ENCODE data around the gene ASF1A. TPM values are rescaled to one million over a fixed set of nuclear protein-coding genes. Genes with fewer than 3 reads are reported as not detected.

Gene ASF1A
- total and polyA plus RNA-seq, 2 experiments from 2014 or later: 25.4 to 72.2 TPM

- no peak for TF ChIP-seq ZNF462 (CRISPR knock-in tag; IDR thresholded peaks at IDR 0.05)
- no peak for TF ChIP-seq POLR2AphosphoS5 (IDR thresholded peaks at IDR 0.05; ENCODE audit: low read depth)
- no peak for TF ChIP-seq JUNB (IDR thresholded peaks at IDR 0.05; ENCODE audit: unreplicated experiment)
- TF ChIP-seq, protein P1, sequence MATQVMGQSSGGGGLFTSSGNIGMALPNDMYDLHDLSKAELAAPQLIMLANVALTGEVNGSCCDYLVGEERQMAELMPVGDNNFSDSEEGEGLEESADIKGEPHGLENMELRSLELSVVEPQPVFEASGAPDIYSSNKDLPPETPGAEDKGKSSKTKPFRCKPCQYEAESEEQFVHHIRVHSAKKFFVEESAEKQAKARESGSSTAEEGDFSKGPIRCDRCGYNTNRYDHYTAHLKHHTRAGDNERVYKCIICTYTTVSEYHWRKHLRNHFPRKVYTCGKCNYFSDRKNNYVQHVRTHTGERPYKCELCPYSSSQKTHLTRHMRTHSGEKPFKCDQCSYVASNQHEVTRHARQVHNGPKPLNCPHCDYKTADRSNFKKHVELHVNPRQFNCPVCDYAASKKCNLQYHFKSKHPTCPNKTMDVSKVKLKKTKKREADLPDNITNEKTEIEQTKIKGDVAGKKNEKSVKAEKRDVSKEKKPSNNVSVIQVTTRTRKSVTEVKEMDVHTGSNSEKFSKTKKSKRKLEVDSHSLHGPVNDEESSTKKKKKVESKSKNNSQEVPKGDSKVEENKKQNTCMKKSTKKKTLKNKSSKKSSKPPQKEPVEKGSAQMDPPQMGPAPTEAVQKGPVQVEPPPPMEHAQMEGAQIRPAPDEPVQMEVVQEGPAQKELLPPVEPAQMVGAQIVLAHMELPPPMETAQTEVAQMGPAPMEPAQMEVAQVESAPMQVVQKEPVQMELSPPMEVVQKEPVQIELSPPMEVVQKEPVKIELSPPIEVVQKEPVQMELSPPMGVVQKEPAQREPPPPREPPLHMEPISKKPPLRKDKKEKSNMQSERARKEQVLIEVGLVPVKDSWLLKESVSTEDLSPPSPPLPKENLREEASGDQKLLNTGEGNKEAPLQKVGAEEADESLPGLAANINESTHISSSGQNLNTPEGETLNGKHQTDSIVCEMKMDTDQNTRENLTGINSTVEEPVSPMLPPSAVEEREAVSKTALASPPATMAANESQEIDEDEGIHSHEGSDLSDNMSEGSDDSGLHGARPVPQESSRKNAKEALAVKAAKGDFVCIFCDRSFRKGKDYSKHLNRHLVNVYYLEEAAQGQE (IDR thresholded peaks at IDR 0.05; ENCODE audit: unreplicated experiment): no peak
- no peak for TF ChIP-seq CTCF (conservative IDR thresholded peaks at IDR 0.05; ENCODE audit: low read depth in 2 of 2)
- TF ChIP-seq NANOG (IDR thresholded peaks at IDR 0.05; ENCODE audit: borderline replicate concordance): no peak
- no peak for TF ChIP-seq EZH2 (IDR thresholded peaks at IDR 0.05; ENCODE audit: low read depth, unreplicated experiment)
Observed at GRCh38 chr6:118873239-118873638, 20.7 kb upstream of the ASF1A start (continued).
